GM12875 (cell line): ENCODE results near the gene CHST12.

Experiments
- H3K4me3 ChIP-seq: one replicate; pipeline ENCODE4 v1.5.1; 2011; ENCODE audit warnings: low read depth, low read length, control low read depth
- CTCF ChIP-seq: IDR thresholded peaks from 2 replicates; pipeline ENCODE4 v1.5.1; 2011; ENCODE audit warnings: low read depth, mild to moderate bottlenecking, control low read depth, inconsistent platforms, low read length, moderate library complexity, borderline replicate concordance; ENCODE audit not compliant: insufficient read depth

CHST12 gene

GRCh38 chr7:2357571-2357970 lies 45.8 kb upstream of the CHST12 start:
- TF ChIP-seq CTCF: no peak
- no peak overlapping the region for H3K4me3 ChIP-seq

GRCh38 chr7:2358968-2359527 lies 44.4 kb upstream of the CHST12 start:
- no peak overlapping the region for H3K4me3 ChIP-seq
- no peak for TF ChIP-seq CTCF

GRCh38 chr7:2359610-2360009 lies 43.8 kb upstream of the CHST12 start:
- TF ChIP-seq CTCF: no peak
- no peak overlapping the region for H3K4me3 ChIP-seq

- H3K4me3 ChIP-seq: no peak overlapping the region
- TF ChIP-seq CTCF: no peak
Observed at GRCh38 chr7:2360796-2361195, 42.6 kb upstream of the CHST12 start.

GRCh38 chr7:2362385-2363088 lies 40.9 kb upstream of the CHST12 start:
- no peak for TF ChIP-seq CTCF
- H3K4me3 ChIP-seq: no peak overlapping the region

- TF ChIP-seq CTCF: no peak
- no peak overlapping the region for H3K4me3 ChIP-seq
Observed at GRCh38 chr7:2369139-2369538, 34.3 kb upstream of the CHST12 start.

GRCh38 chr7:2371329-2371728 lies 32.1 kb upstream of the CHST12 start:
- H3K4me3 ChIP-seq: no peak overlapping the region
- TF ChIP-seq CTCF: no peak
